ENCODE measurements around the gene GPD1L. TPM values are rescaled to one million over a fixed set of nuclear protein-coding genes. Genes with fewer than 3 reads are reported as not detected.
"Not testable (repeated sequence)": the region's sequence is repeated elsewhere in the genome, so short reads cannot be mapped to it uniquely, and the experiment has no call there.

The GPD1L gene
- polyA plus RNA-seq, 3 donors = 15.3 to 79.7 (median 53.2) TPM

DNA sequence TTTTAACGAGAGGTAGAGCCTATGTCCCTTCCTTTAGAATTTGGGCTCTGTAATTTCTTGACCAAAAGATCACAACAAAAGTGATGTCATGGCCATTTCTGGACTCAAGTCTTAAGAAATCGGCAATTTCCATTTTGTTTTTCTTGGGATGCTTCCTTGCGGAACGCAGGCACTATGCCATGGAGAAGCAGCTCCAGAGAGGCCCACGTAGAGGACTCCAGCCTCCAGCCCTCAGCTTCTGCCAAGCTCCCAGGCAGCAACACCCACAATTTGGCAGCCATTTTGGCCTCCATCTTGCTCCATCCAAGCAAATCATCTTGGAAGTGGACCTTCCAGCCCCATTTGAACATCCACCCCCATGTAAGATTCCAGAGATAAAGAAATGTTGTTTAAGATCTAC, 6.0 kb upstream of the GPD1L start:
- no peak overlapping the region for H3K27ac ChIP-seq (ENCODE audit: low read depth, low read length)
- WGBS, 3 donors = 82 to 83% (median 83%) methylated on average over 5 of the region's 5 CpGs

DNA sequence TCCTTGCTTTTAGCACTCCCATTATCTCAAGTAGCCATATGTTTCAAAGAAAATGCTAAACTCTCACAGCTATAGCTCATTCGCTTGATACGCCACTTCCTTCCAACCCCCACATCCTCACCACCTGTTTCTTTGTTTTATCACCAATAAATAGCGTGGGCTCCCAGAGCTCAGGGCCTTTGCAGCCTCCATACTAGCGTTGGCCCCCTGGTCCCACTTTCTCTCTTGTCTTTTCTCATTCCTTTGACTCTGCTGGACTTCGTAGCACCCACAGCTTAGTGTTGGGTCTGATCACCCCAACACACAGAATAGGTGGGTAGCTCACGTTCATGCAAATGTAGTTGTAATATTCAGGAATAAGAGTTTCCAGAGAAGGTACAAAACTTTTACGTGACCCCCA, 4.1 kb upstream of the GPD1L start:
- 88 to 95% (median 93%) methylated on average over 7 of the region's 7 CpGs for WGBS, 3 donors
- no peak overlapping the region for H3K27ac ChIP-seq (ENCODE audit: low read depth, low read length)

DNA sequence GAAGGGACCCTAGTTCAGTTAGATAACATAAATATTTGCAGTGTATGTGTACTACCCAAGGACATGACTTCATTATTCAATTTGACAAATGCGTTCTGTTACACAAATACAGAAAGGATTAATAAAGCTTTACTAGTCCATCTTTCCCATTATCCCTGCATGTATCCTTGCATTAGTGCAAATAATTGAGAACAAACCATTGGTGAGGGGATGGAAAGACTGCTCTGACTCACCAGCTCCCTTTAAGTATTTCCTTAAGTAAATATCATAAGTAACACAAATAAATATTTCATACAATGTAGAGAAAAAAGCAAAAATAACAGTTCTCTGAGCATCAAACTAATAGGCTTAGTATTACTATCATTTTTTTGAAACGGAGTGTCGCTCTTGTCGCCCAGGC, 1.9 kb upstream of the GPD1L start:
- H3K27ac ChIP-seq (ENCODE audit: low read depth, low read length) = no peak overlapping the region
- 97 to 98% (median 97%) methylated on average over 4 of the region's 4 CpGs for WGBS, 3 donors

DNA sequence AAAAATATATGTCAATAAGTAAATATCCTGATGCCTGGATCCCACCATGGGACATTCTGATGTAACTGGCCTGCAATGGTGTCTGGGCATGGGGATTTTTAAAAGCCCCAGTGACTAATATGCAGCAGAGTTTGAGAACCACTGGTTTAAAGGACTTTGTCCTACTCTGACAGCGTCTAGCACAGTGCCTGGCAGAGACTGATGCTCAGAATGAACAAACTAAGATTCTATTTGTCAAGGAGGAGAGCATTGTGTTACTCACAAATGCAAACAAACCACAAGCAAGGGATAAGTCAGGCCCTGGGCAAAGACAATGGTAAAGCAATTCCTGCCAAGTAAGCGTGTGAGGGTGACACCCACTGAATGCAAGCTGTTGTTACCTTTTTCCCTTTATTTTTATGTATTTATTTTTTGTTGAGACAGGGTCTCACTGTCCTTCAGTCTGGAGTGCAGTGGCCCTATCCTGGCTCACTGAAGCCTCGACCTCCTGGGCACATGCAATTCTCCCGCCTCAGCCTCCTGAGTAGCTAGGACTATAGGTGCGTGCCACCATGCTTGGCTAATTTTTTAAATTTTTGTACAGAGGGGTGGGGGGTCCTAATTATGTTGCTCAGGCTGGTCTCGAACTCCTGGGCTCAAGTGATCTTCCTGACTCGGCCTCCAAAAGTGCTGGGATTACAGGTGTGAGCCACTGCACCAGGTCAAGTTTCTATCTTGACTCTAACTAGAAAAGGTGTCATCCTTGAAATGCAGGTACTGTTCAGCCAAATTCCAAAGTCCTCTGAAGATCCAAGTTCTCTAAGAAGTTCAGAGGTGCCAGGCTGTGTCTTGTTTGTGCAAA, 909 bp upstream of the GPD1L start:
- 91 to 96% (median 92%) methylated on average over 7 of the region's 7 CpGs for WGBS, 3 donors
- no peak overlapping the region for H3K27ac ChIP-seq (ENCODE audit: low read depth, low read length)

DNA sequence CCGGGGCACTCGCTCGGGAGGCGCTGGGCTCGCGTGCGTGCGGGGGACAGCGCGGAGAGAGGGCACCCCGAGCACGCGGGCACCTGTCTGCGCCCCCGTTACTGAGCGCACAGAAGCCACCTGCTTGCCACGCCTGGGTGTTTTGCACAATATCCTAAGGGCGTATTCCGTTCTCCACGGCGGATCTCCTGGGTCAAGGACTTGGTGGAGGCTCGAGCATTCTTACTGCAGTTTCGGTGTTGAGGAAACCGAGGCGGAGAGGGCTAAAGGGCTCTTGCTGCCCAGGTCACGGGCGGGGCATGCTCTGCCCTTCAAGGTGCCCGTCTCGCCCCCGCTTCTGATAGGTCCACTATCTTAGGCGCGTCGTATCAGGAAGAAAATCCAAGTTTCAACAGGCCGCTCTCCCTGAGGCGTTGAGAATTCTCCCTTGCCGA, 526 bp downstream of the GPD1L start:
- 2% methylated on average over 31 to 36 of the region's 36 CpGs for WGBS, 3 donors
- H3K27ac ChIP-seq (ENCODE audit: low read depth, low read length) = no peak overlapping the region

DNA sequence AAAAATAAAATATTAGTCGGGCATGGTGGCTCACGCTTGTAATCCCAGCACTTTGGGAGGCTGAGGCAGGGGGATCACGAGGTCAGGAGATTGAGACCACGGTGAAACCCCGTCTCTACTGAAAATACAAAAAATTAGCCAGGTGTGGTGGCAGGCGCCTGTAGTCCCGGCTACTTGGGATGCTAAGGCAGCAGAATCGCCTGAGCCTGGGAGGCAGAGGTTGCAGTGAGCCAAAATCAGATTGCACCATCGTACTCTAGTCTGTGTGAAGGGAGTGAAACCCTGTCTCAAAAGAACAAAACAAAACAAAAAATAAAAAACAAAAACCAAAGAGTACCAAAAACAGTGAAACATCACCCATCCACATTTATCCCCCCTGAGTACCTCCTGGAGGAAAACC, 1.8 kb downstream of the GPD1L start:
- 78 to 89% (median 85%) methylated on average over 9 of the region's 9 CpGs for WGBS, 3 donors
- H3K27ac ChIP-seq (ENCODE audit: low read depth, low read length) = not testable (repeated sequence)

DNA sequence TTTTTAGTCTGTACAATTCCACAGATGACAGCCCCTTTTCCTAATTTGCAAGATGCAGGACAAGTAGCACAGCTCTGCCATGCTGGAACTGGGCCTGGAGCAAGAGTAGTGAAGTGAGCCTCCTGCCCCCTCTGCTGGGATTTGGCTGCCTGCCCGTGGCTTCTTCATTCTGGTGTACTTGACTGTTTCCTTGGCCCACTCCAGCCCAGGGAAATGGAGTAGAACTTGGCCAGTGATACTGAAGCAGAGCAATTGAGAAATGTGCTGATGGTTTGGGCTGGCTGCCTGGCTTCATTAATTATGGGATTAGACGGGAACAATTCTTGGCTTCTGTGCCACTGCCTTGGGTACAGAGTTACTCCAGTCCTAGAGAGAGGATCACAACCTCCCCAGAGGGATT, 2.8 kb downstream of the GPD1L start:
- 17 to 51% (median 27%) methylated on average over 2 of the region's 2 CpGs for WGBS, 3 donors
- H3K27ac ChIP-seq (ENCODE audit: low read depth, low read length) = no peak overlapping the region

DNA sequence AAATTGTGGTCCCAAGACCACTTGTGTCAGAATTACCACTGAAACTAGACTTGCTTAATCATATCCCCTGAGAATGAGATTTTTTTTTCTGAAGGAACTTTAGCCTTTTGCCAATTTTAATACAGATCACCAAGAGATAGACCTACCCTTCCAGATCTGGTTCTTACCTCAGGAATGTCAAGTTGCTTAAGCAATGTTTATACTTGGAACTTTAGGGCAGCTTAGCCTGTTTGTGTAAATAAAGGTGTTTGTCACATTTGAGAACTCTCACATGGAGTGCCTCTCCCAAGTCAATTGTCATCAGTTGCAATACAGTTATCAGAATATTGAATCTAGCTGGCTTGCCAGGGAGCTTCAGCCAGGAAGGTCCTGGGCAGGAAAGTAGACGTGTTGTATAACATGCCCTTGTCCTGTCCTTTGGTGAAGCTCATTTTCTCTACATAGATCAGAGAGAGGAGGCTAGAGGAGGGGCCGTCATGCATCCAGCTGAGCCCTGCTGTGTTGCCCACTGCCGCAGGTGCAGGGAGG, 3.9 kb downstream of the GPD1L start:
- H3K27ac ChIP-seq (ENCODE audit: low read depth, low read length) = no peak overlapping the region
- WGBS, 3 donors = 71 to 82% (median 78%) methylated on average over 3 of the region's 3 CpGs

DNA sequence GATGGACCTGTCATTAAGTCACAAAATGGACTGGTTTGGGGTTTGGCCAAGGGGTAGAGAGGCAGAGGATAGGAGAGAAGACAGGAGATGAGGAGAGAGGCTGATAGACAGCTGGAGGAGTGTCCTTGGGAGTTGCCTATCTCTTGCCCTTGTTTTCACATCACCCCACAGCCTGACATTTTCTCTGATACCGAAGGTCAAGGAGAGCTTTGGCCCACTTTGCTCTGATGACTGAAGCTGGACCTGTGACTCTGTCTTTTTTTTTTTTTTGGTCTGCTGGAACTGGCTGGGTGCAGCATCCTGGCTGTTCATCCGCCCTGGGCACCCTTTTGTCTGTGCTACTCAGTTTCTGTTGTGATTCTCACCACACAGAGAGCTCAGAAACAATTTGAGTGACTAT, 5.1 kb downstream of the GPD1L start:
- WGBS, 3 donors = 76 to 91% (median 88%) methylated on average over 2 of the region's 2 CpGs

DNA sequence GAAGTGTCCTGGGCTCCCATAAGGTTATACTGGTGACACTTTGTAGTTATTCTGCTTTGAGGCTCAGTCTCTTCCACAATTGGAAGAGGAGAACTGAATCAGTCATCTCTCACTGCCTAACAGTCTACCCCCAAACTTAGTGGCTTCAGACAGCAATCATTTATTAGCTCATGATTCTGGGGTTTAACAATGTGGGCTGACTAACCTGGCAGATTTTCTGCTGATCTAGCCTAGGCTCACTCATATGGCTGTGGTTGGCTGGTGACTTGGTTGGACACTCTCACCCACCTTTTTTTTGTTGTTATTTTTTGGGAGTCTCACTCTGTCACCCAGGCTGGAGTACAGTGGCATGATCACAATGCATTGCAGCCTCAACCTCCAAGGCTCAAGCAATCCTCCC, 7.1 kb downstream of the GPD1L start:
- no peak overlapping the region for H3K27ac ChIP-seq (ENCODE audit: low read depth, low read length)

More for the DNA sequence above, 5.1 kb downstream of the GPD1L start:
- H3K27ac ChIP-seq (ENCODE audit: low read depth, low read length) = no peak overlapping the region

DNA sequence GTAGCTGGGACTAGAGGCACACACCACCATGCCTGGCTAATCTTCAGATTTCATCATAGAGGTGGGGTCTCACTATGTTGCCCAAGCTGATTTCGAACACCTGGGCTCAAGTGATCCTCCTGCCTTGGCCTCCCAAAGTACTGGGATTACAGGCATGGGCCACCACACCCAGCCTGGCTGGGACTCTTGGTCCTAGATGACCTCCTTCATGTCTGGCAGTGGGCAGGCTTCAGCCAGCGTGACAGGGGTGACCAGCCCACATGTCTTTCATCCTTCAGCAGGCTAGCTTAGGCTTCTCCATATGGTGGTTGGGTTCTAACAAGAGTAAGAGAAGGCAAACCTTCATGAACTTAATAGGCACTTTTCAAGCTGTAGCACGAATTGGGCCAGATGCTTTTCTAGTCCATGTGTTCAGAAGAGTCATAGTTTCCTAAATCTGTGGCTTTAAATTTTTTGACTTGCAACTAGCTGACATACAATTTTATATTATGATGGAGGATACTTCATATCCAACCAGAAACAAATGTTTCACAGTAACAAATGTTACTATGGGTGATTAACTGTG, 7.6 kb downstream of the GPD1L start:
- WGBS, 3 donors = 92 to 99% (median 96%) methylated on average over 3 of the region's 3 CpGs

DNA sequence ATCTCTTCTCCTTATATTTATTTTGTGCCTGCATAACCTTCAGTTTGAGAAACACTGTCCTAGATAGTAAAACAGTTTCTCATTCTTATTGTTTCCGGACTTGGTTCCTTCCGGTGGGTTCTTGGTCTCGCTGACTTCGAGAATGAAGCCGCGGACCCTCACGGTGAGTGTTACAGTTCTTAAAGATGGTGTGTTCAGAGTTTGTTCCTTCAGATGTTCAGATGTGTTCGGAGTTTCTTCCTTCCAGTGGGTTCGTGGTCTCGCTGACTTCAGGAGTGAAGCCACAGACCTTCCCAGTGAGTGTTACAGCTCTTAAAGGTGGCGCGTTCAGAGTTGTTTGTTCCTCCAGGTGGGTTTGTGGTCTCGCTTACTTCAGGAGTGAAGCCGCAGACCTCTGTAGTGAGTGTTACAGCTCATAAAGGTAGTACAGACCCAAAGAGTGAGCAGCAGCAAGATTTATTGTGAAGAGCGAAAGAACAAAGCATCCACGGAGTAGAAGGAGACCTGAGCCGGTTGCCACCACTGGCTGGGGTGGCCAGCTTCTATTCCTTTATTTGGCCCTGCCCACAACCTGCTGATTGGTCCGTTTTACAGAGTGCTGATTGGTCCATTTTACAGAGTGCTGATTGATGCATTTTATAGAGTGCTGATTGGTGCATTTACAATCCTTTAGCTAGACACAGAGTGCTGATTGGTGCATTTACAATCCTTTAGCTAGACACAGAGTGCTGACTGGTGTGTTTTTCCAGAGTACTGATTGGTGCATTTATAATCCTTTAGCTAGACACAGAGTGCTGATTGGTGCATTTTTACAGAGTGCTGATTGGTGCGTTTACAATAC, 8.3 kb downstream of the GPD1L start:
- 76 to 89% (median 87%) methylated on average over 19 of the region's 19 CpGs for WGBS, 3 donors
- not testable (repeated sequence) for H3K27ac ChIP-seq (ENCODE audit: low read depth, low read length)

More for the DNA sequence above, 7.6 kb downstream of the GPD1L start:
- no peak overlapping the region for H3K27ac ChIP-seq (ENCODE audit: low read depth, low read length)

DNA sequence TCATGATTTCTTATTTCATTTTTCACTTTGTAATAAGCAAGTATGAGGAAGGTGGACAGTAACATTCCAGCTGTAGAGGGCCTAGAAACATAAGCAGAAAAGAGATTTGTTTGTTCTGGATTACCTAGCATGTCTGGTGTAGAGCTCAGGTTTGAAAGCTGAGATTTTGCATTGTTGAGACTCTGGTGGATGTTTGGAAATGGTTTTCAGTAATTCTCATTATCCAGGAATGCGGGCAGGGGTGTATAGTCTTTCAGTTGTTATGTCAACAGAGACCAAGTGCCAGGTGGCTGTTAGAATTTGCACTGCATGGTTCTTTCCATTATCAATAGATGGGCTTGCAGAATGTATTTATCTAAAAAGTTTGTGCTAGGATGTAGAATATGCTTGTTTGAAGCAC, 10.9 kb downstream of the GPD1L start:
- 55 to 92% (median 89%) methylated on average over 1 of the region's 1 CpG for WGBS, 3 donors
- H3K27ac ChIP-seq (ENCODE audit: low read depth, low read length) = no peak overlapping the region

DNA sequence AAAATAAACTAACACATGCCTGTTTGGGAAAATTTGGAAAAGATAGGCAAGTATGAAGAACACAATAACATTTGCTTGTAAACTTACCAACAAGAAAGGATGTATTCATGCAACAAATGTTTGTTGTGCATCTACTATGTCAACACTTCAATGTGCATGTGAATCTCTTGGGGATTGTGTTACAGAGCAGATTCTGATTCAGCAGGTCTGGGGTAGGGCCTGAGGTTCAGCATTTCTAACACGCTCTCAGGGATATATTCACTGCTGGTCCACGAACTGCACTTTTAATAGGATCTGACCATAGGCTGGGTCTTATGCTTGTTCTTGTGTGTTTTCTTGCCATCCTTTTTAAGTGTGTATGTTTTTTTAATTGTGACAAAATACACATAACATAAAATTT, 11.8 kb downstream of the GPD1L start:
- 95 to 98% (median 97%) methylated on average over 2 of the region's 2 CpGs for WGBS, 3 donors
- no peak overlapping the region for H3K27ac ChIP-seq (ENCODE audit: low read depth, low read length)

DNA sequence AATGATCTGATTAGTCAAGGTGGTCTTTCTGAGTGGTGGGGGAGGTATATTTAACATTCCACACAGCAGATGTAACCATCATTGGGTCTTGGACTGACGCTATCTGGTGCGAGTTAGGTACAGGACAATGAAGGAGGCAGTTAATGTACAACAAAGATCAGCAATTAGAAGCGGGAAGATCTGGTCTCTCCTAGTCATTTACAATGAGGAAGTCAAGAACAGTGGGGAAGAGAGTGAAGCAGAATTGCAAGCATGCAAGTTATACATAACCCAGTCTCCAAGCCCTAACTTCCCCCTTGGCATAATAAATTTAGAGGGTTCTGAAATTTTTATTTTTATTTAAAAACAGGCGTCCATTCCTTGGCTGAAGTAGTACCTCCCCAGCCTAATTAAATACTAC, 14.1 kb downstream of the GPD1L start:
- 51 to 82% (median 72%) methylated on average over 4 of the region's 4 CpGs for WGBS, 3 donors
- no peak overlapping the region for H3K27ac ChIP-seq (ENCODE audit: low read depth, low read length)

DNA sequence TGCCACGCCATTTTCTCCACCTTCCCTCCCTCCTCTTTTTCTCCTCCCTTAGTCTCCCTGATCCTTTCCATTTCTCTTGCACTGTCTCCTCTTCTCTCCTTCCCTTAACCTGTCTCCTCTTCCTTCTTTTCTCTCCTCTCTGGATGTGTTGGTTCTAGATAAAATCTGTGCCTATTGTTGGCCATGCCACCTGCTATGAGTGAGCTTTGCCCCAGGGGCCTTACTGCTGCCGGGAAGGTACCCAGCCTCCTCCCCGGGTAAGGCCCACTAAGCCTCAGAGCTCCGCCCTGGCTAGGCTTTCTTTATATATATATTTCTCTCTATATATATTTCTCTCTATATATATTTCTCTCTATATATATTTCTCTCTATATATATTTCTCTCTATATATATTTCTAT, 14.7 kb downstream of the GPD1L start:
- H3K27ac ChIP-seq (ENCODE audit: low read depth, low read length) = no peak overlapping the region
- 73 to 91% (median 90%) methylated on average over 4 of the region's 4 CpGs for WGBS, 3 donors

DNA sequence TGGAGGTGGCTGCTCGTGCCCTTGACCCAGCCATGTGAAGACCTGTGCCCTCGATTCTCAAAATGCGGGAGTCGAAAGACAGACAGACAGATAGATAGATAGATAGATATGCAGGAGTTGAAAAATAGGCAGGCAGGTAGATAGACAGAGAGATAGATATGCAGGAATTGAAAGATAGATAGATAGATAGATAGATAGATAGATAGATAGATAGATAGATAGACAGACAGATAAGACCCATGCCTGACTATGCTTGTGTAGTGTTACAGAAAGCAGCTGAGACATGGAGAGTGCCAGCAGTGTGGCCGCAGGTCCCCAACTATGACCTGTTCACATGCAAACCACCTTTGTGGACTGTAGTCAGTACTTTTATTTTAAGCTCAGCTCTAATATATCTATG, 17.2 kb downstream of the GPD1L start:
- H3K27ac ChIP-seq (ENCODE audit: low read depth, low read length) = no peak overlapping the region
- 96 to 98% (median 96%) methylated on average over 5 of the region's 5 CpGs for WGBS, 3 donors

DNA sequence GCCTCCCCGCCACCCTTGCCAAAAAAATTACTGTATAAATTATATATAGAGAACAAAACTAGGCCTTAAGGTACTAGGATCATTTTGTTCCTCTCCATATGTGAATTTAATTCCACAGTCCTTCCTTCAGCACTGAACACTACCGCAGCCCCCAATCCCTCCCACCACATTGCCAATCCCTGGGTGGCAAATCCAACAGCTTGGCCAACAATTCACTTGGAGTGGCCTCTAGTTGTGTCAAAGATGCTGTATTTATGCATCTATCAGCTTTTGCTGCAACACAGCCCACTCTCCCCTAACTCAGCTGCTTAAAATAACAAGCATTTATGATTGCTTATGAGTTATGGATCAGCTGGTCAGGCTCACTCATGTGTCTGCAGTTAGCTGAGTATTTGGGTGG, 18.6 kb downstream of the GPD1L start:
- WGBS, 3 donors = 98 to 100% (median 100%) methylated on average over 2 of the region's 2 CpGs
- H3K27ac ChIP-seq (ENCODE audit: low read depth, low read length) = no peak overlapping the region
